H1 (cell line): ENCODE measurements around the gene ADCY5.

ENCODE experiments used
- EZH2 ChIP-seq: fragments of 200-600 bp; sonication (generic); IDR thresholded peaks from 2 replicates; pipeline ENCODE4 v1.7.1; 2012; ENCODE audit warnings: low read depth, mild to moderate bottlenecking, moderate library complexity, low read length, inconsistent platforms; ENCODE audit not compliant: severe bottlenecking
- FOSL1 ChIP-seq: IDR thresholded peaks from 2 replicates; pipeline ENCODE4 v1.6.1; 2011; ENCODE audit warnings: mild to moderate bottlenecking, low read depth, low read length, moderate library complexity; ENCODE audit not compliant: insufficient read depth
- JUN ChIP-seq: IDR thresholded peaks from 2 replicates; pipeline ENCODE4 v1.6.1; 2011; ENCODE audit warnings: low read depth, mild to moderate bottlenecking, improper control_type of control experiment, low read length
- KDM1A ChIP-seq: fragments of 200-600, 300-600 bp; sonication (generic); IDR thresholded peaks from 2 replicates; pipeline ENCODE4 v1.7.1; 2016; ENCODE audit warnings: mild to moderate bottlenecking, low read length, borderline replicate concordance
- MAFK ChIP-seq: IDR thresholded peaks from 2 replicates; pipeline ENCODE4 v1.6.1; 2012; ENCODE audit warnings: low read depth, mild to moderate bottlenecking, improper control_type of control experiment, low read length
- POLR2A ChIP-seq, 2 experiments: IDR thresholded peaks; 1 replicate in 1 of 2; 2 replicates in 1 of 2; pipeline ENCODE4 v1.6.1; 2011; ENCODE audit warnings: low read depth in 2 of 2, low read length in 2 of 2, mild to moderate bottlenecking in 2 of 2; ENCODE audit errors: control extremely low read depth in 1 of 2
- SIN3A ChIP-seq, 2 experiments: IDR thresholded peaks in 1 of 2; conservative IDR thresholded peaks in 1 of 2; 2 replicates each; pipeline ENCODE4 v1.6.1; 2011 to 2012; ENCODE audit warnings: low read length in 2 of 2, improper control_type of control experiment in 1 of 2, low read depth in 1 of 2, mild to moderate bottlenecking in 1 of 2
- ZNF274 ChIP-seq: IDR thresholded peaks from 2 replicates; pipeline ENCODE4 v1.7.0; 2012; ENCODE audit warnings: low read length, borderline replicate concordance; ENCODE audit errors: extremely low read depth
- TF ChIP-seq, protein P1 (sequence below), 3 experiments: IDR thresholded peaks; 1 replicate in 2 of 3; 2 replicates in 1 of 3; pipeline versions ENCODE4 v1.5.1 to v1.6.1; 2011; ENCODE audit warnings: low read length in 3 of 3, mild to moderate bottlenecking in 3 of 3, inconsistent platforms in 2 of 3, low read depth in 1 of 3, moderate library complexity in 1 of 3; ENCODE audit not compliant: insufficient read depth in 1 of 3; ENCODE audit errors: control extremely low read depth in 1 of 3
- TF ChIP-seq, protein P2 (sequence below): IDR thresholded peaks from 2 replicates; pipeline ENCODE4 v1.6.1; 2011; ENCODE audit warnings: low read length, improper control_type of control experiment
- TF ChIP-seq, protein P3 (sequence below): IDR thresholded peaks from 2 replicates; pipeline ENCODE4 v1.6.1; 2012; ENCODE audit warnings: inconsistent platforms

- TF ChIP-seq MAFK = no peak
- TF ChIP-seq JUN = no peak
- TF ChIP-seq, protein P1, sequence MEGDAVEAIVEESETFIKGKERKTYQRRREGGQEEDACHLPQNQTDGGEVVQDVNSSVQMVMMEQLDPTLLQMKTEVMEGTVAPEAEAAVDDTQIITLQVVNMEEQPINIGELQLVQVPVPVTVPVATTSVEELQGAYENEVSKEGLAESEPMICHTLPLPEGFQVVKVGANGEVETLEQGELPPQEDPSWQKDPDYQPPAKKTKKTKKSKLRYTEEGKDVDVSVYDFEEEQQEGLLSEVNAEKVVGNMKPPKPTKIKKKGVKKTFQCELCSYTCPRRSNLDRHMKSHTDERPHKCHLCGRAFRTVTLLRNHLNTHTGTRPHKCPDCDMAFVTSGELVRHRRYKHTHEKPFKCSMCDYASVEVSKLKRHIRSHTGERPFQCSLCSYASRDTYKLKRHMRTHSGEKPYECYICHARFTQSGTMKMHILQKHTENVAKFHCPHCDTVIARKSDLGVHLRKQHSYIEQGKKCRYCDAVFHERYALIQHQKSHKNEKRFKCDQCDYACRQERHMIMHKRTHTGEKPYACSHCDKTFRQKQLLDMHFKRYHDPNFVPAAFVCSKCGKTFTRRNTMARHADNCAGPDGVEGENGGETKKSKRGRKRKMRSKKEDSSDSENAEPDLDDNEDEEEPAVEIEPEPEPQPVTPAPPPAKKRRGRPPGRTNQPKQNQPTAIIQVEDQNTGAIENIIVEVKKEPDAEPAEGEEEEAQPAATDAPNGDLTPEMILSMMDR (IDR thresholded peaks at IDR 0.05; ENCODE audit: control extremely low read depth in 1 of 3, insufficient read depth in 1 of 3, low read depth in 1 of 3, low read length in 3 of 3) = no peak
- TF ChIP-seq, protein P2, sequence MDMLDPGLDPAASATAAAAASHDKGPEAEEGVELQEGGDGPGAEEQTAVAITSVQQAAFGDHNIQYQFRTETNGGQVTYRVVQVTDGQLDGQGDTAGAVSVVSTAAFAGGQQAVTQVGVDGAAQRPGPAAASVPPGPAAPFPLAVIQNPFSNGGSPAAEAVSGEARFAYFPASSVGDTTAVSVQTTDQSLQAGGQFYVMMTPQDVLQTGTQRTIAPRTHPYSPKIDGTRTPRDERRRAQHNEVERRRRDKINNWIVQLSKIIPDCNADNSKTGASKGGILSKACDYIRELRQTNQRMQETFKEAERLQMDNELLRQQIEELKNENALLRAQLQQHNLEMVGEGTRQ = no peak
- TF ChIP-seq, protein P3, sequence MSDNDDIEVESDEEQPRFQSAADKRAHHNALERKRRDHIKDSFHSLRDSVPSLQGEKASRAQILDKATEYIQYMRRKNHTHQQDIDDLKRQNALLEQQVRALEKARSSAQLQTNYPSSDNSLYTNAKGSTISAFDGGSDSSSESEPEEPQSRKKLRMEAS = no peak
- no peak for TF ChIP-seq SIN3A (conservative IDR thresholded peaks at IDR 0.05 in 1 of 2, IDR thresholded peaks at IDR 0.05 in 1 of 2; ENCODE audit: low read depth in 1 of 2, low read length in 2 of 2)
- TF ChIP-seq KDM1A = no peak
- no peak for TF ChIP-seq FOSL1
- TF ChIP-seq POLR2A (IDR thresholded peaks at IDR 0.05; ENCODE audit: control extremely low read depth in 1 of 2, low read depth in 2 of 2, low read length in 2 of 2) = no peak
- no peak for TF ChIP-seq EZH2
- TF ChIP-seq ZNF274 = no peak
These were observed 147.3 kb downstream of the ADCY5 start for GRCh38 chr3:123301331-123302184.
